Trophoblast cell (in vitro differentiated cells and primary cell): ENCODE data around the gene N4BP2.

Experiments
- DNase-seq, 2 donors: peaks; one replicate each; pipeline ENCODE4 v3.0.0-alpha.2; 2016
- H2AFZ ChIP-seq: 2 replicates; pipeline ENCODE4 v1.6.1; 2013; ENCODE audit warnings: low read length, moderate library complexity, mild to moderate bottlenecking; ENCODE audit not compliant: insufficient read depth, poor library complexity
- H2AK5ac ChIP-seq: 2 replicates; pipeline ENCODE4 v1.6.1; 2013; ENCODE audit warnings: mild to moderate bottlenecking, low read length
- H2BK120ac ChIP-seq: 2 replicates; pipeline ENCODE4 v1.6.1; 2013; ENCODE audit warnings: low read length, mild to moderate bottlenecking, moderate library complexity; ENCODE audit not compliant: insufficient read depth, poor library complexity
- H2BK12ac ChIP-seq: 2 replicates; pipeline ENCODE4 v1.6.1; 2013; ENCODE audit warnings: mild to moderate bottlenecking, low read length, moderate library complexity
- H2BK5ac ChIP-seq: 2 replicates; pipeline ENCODE4 v1.6.1; 2013; ENCODE audit warnings: low read length, low read depth, moderate library complexity, mild to moderate bottlenecking; ENCODE audit not compliant: poor library complexity
- H3K14ac ChIP-seq: 2 replicates; pipeline ENCODE4 v1.6.1; 2013; ENCODE audit warnings: mild to moderate bottlenecking, low read length
- H3K18ac ChIP-seq: 2 replicates; pipeline ENCODE4 v1.6.1; 2013; ENCODE audit warnings: mild to moderate bottlenecking, low read length
- H3K23ac ChIP-seq: 2 replicates; pipeline ENCODE4 v1.6.1; 2013; ENCODE audit warnings: low read length
- H3K27ac ChIP-seq: 2 replicates; pipeline ENCODE4 v1.5.1; 2013; ENCODE audit warnings: low read depth, mild to moderate bottlenecking, inconsistent platforms, low read length, moderate library complexity
- H3K27me3 ChIP-seq: 2 replicates; pipeline ENCODE4 v1.6.1; 2013; ENCODE audit warnings: inconsistent platforms, mild to moderate bottlenecking, low read length, moderate library complexity; ENCODE audit not compliant: insufficient read depth
- H3K36me3 ChIP-seq, 2 experiments: 1 replicate in 1 of 2; 2 replicates in 1 of 2; pipeline ENCODE4 v1.6.1; 2013; ENCODE audit warnings: low read length in 2 of 2, mild to moderate bottlenecking in 2 of 2, moderate library complexity in 1 of 2; ENCODE audit not compliant: insufficient read depth in 2 of 2, control insufficient read depth in 1 of 2
- H3K4ac ChIP-seq: 2 replicates; pipeline ENCODE4 v1.6.1; 2013; ENCODE audit warnings: low read depth, mild to moderate bottlenecking, low read length, moderate library complexity
- H3K4me1 ChIP-seq, 2 experiments: 1 replicate in 1 of 2; 2 replicates in 1 of 2; pipeline ENCODE4 v1.6.1; 2013; ENCODE audit warnings: low read length in 2 of 2, mild to moderate bottlenecking in 2 of 2, moderate library complexity in 1 of 2; ENCODE audit not compliant: insufficient read depth in 2 of 2, control insufficient read depth in 1 of 2
- H3K4me2 ChIP-seq: 2 replicates; pipeline ENCODE4 v1.6.1; 2013; ENCODE audit warnings: inconsistent platforms, mild to moderate bottlenecking, low read length, moderate library complexity
- H3K4me3 ChIP-seq: 2 replicates; pipeline ENCODE4 v1.5.1; 2013; ENCODE audit warnings: mild to moderate bottlenecking, low read depth, low read length, inconsistent platforms
- H3K79me1 ChIP-seq: one replicate; pipeline ENCODE4 v1.6.1; 2013; ENCODE audit warnings: low read length
- H3K79me2 ChIP-seq: 2 replicates; pipeline ENCODE4 v1.6.1; 2013; ENCODE audit warnings: low read length, mild to moderate bottlenecking; ENCODE audit not compliant: control insufficient read depth, insufficient read depth, poor library complexity
- H3K9ac ChIP-seq: 2 replicates; pipeline ENCODE4 v1.6.1; 2013; ENCODE audit warnings: mild to moderate bottlenecking, low read length
- H3K9me3 ChIP-seq: 2 replicates; pipeline ENCODE4 v1.6.1; 2013; ENCODE audit warnings: low read depth, mild to moderate bottlenecking, control low read depth, inconsistent platforms, low read length; ENCODE audit not compliant: insufficient read depth
- H4K12ac ChIP-seq: 2 replicates; pipeline ENCODE4 v1.6.1; 2013; ENCODE audit warnings: low read depth, mild to moderate bottlenecking, low read length, moderate library complexity
- H4K8ac ChIP-seq: 2 replicates; pipeline ENCODE4 v1.6.1; 2013; ENCODE audit warnings: low read depth, mild to moderate bottlenecking, low read length, moderate library complexity
- H4K91ac ChIP-seq: one replicate; pipeline ENCODE4 v1.6.1; 2013; ENCODE audit warnings: low read depth, mild to moderate bottlenecking, low read length, moderate library complexity
- WGBS: extraction: QIAGEN DNeasy Blood & Tissue Kit; methylation state at CpG from one replicate; pipeline ENCODE4 v1.1.7; 2013; ENCODE audit warnings: missing lambda C conversion rate; ENCODE audit not compliant: insufficient read length, insufficient coverage; ENCODE audit errors: extremely low coverage; 5-methylcytosine and 5-hydroxymethylcytosine counted together

N4BP2 gene

DNA sequence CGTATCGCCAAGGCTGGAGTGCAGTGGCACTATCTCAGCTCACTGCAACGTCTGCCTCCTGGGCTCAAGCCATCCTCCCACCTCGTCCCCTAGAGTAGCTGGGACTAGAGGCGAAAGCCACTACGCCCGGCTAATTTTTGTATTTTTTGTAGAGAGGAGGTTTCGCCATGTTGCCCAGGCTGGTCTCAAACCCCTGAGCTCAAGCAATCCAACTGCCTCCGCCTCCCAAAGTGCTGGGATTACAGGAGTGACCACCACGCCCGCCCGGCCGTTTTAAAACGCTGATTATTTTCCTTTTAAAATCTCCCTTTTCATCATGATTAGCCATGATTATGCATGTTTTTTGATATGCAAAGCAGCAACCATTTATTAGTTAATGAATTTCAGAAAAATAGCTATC is 2.2 kb downstream of the N4BP2 start:
- no peaks in the 10 kb centered on the region for H3K9me3 ChIP-seq
- peak overlapping the region; percentile 39 for H3K4ac ChIP-seq
- H3K79me2 ChIP-seq: peaks cover 16% of the 10 kb centered on the region
- H3K4me2 ChIP-seq: no peak overlapping the region
- H3K36me3 ChIP-seq: peaks cover 7 to 11% of the 10 kb centered on the region in 2 experiments
- H3K9ac ChIP-seq: no peak overlapping the region
- H2AFZ ChIP-seq: no peak overlapping the region
- H3K27me3 ChIP-seq: no peaks in the 10 kb centered on the region
- no peak overlapping the region for H2BK12ac ChIP-seq
- peaks cover 21% of the 10 kb centered on the region for H3K79me1 ChIP-seq
- peaks cover 0 to 4% of the 10 kb centered on the region in 2 experiments for H3K4me1 ChIP-seq
- H3K18ac ChIP-seq: no peak overlapping the region
- no peak overlapping the region for H3K14ac ChIP-seq
- H4K8ac ChIP-seq: no peak overlapping the region
- no peak overlapping the region for H4K12ac ChIP-seq
- H3K27ac ChIP-seq: no peak overlapping the region
- no peak overlapping the region for H4K91ac ChIP-seq
- no peak overlapping the region for H2BK120ac ChIP-seq
- WGBS: no CpG with 5 or more reads among the region's 14 CpGs
- no peak overlapping the region for H2AK5ac ChIP-seq
- no peak overlapping the region for H3K4me3 ChIP-seq
- H2BK5ac ChIP-seq: no peak overlapping the region
- DNase-seq: no peak
- H3K23ac ChIP-seq: no peak overlapping the region

GRCh38 chr4:40059362-40059761 is 2.7 kb downstream of the N4BP2 start:
- peaks cover 16% of the 10 kb centered on the region for H3K79me2 ChIP-seq
- H3K4me2 ChIP-seq: no peak overlapping the region
- no peak overlapping the region for H4K12ac ChIP-seq
- no peak overlapping the region for H3K14ac ChIP-seq
- no peak overlapping the region for H3K9ac ChIP-seq
- no peak overlapping the region for H4K91ac ChIP-seq
- no peak overlapping the region for H3K18ac ChIP-seq
- H3K9me3 ChIP-seq: no peaks in the 10 kb centered on the region
- H2BK5ac ChIP-seq: no peak overlapping the region
- H4K8ac ChIP-seq: no peak overlapping the region
- no peak overlapping the region for H2AFZ ChIP-seq
- no peak overlapping the region for H2BK12ac ChIP-seq
- peaks cover 7 to 13% of the 10 kb centered on the region in 2 experiments for H3K36me3 ChIP-seq
- no CpG with 5 or more reads among the region's 6 CpGs for WGBS
- H3K4ac ChIP-seq: peak overlapping the region; percentile 58
- no peaks in the 10 kb centered on the region for H3K27me3 ChIP-seq
- H3K79me1 ChIP-seq: peaks cover 21% of the 10 kb centered on the region
- no peak for DNase-seq
- H3K4me1 ChIP-seq: peaks cover 0 to 4% of the 10 kb centered on the region in 2 experiments
- H3K23ac ChIP-seq: no peak overlapping the region
- no peak overlapping the region for H2AK5ac ChIP-seq
- no peak overlapping the region for H2BK120ac ChIP-seq
- no peak overlapping the region for H3K4me3 ChIP-seq
- H3K27ac ChIP-seq: no peak overlapping the region

- no peak overlapping the region for H2BK120ac ChIP-seq
- H3K9ac ChIP-seq: no peak overlapping the region
- no peak overlapping the region for H3K27ac ChIP-seq
- H4K8ac ChIP-seq: no peak overlapping the region
- H3K9me3 ChIP-seq: no peaks in the 10 kb centered on the region
- no peak overlapping the region for H3K14ac ChIP-seq
- H4K12ac ChIP-seq: no peak overlapping the region
- H3K36me3 ChIP-seq: peaks cover 7 to 11% of the 10 kb centered on the region in 2 experiments
- H4K91ac ChIP-seq: no peak overlapping the region
- H3K4me2 ChIP-seq: no peak overlapping the region
- no peak for DNase-seq
- no peaks in the 10 kb centered on the region for H3K79me2 ChIP-seq
- H2AK5ac ChIP-seq: no peak overlapping the region
- no CpG with 5 or more reads among the region's 3 CpGs for WGBS
- no peaks in the 10 kb centered on the region for H3K79me1 ChIP-seq
- H3K4me3 ChIP-seq: no peak overlapping the region
- no peaks in the 10 kb centered on the region for H3K27me3 ChIP-seq
- no peak overlapping the region for H3K4ac ChIP-seq
- no peak overlapping the region for H3K23ac ChIP-seq
- no peak overlapping the region for H2BK12ac ChIP-seq
- no peak overlapping the region for H3K18ac ChIP-seq
- no peak overlapping the region for H2AFZ ChIP-seq
- H3K4me1 ChIP-seq: no peaks in the 10 kb centered on the region
- H2BK5ac ChIP-seq: no peak overlapping the region
Observed at GRCh38 chr4:40065010-40065409, 8.4 kb downstream of the N4BP2 start.

DNA sequence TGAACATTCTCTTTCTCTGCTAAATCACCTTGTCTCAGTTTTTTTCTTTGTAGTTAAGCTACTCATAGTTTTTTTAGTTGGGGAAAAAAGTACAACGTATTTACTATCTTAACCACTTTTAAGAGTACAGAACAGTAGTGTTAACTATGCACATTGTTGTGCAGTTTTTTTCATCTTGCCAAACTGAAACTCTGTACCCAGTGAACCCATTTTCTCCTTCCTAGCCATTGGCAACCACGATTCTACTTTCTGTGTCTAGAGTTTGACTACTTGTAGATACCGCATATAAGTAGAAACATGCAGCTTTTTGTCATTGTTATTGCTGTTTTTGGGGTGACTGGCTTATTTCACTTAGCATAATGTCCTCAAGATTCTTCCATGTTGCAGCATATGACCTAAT is 10.0 kb downstream of the N4BP2 start:
- Histone ChIP-seq H4K91ac (no peak overlapping the region), H2BK120ac (no peak overlapping the region), H2BK12ac (no peak overlapping the region), H3K9me3 (no peaks in the 10 kb centered on the region), H3K4me3 (no peak overlapping the region), H3K9ac (no peak overlapping the region), H3K27me3 (no peaks in the 10 kb centered on the region), H3K4ac (no peak overlapping the region), H3K79me1 (no peaks in the 10 kb centered on the region), H3K4me2 (no peak overlapping the region), H3K23ac (no peak overlapping the region), H2BK5ac (no peak overlapping the region), H3K27ac (no peak overlapping the region), H3K36me3 (peaks cover 5 to 6% of the 10 kb centered on the region in 2 experiments), H2AK5ac (no peak overlapping the region), H4K8ac (no peak overlapping the region), H3K79me2 (no peaks in the 10 kb centered on the region), H2AFZ (no peak overlapping the region), H3K14ac (no peak overlapping the region), H3K4me1 (no peaks in the 10 kb centered on the region), H4K12ac (no peak overlapping the region), H3K18ac (no peak overlapping the region)
- no CpG with 5 or more reads among the region's 3 CpGs for WGBS
- no peak for DNase-seq
